ENCODE data around the gene HECW1.

DNA sequence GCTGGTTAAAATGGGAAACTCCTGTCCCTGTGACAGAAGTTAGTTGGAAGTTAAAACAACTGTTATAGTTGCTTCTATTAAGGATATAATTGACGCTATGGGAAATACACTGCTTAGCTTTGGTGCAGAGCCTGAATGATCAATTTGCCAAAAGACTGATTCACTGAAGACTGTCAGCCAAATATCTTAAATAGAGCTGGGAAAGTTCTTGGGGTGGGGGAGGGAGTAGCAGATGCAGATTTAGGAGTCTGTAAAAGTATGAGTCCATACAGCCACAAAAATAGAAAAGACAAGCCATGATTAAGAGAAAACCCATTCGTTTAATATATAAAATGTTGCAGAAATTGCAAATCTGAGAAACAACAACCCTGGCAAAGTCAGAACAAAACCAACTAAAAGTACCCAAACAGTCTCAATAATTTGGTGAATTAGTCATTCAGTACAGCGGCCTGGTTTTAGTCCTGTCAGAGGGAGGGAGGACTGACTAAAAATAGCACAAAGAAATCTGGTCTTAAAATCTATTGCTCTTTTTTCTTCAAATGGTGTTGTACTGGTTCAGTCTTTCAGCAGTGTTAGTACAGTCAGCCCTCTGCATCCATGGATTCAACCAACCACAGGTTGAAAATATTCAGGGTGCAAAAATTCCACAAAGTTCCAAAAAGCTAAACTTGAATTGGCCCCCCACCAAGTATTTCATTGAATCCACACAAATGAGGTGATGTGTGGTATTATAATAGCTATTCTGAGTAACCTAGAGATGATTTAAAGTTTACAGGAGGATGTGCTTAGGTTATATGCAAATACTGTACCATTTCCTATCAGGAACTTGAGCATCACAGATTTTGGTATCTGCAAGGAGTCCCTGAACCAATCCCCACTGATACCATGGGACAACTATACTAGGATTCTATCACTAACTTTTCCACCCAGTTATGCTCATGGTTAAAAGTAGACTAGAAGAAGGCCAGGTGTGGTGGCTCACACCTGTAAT lies 500.4 kb downstream of the HECW1 start:
- TF ChIP-seq, protein P1, sequence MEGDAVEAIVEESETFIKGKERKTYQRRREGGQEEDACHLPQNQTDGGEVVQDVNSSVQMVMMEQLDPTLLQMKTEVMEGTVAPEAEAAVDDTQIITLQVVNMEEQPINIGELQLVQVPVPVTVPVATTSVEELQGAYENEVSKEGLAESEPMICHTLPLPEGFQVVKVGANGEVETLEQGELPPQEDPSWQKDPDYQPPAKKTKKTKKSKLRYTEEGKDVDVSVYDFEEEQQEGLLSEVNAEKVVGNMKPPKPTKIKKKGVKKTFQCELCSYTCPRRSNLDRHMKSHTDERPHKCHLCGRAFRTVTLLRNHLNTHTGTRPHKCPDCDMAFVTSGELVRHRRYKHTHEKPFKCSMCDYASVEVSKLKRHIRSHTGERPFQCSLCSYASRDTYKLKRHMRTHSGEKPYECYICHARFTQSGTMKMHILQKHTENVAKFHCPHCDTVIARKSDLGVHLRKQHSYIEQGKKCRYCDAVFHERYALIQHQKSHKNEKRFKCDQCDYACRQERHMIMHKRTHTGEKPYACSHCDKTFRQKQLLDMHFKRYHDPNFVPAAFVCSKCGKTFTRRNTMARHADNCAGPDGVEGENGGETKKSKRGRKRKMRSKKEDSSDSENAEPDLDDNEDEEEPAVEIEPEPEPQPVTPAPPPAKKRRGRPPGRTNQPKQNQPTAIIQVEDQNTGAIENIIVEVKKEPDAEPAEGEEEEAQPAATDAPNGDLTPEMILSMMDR (IDR thresholded peaks at IDR 0.05): no peak
- TF ChIP-seq EZH2 (IDR thresholded peaks at IDR 0.05; ENCODE audit: borderline replicate concordance, insufficient read depth, low read depth, low read length, poor library complexity, severe bottlenecking): no peak

All from B cell (primary cell).